Measurements from ENCODE around the gene MCAT. TPM values are rescaled to one million over a fixed set of nuclear protein-coding genes. Genes with fewer than 3 reads are reported as not detected.

Gene MCAT
- total and polyA plus RNA-seq, 2 donors (not counting 3 experiments of a cell fraction or from before 2014, with no cell fraction given): 16.9 to 23.2 TPM

DNA sequence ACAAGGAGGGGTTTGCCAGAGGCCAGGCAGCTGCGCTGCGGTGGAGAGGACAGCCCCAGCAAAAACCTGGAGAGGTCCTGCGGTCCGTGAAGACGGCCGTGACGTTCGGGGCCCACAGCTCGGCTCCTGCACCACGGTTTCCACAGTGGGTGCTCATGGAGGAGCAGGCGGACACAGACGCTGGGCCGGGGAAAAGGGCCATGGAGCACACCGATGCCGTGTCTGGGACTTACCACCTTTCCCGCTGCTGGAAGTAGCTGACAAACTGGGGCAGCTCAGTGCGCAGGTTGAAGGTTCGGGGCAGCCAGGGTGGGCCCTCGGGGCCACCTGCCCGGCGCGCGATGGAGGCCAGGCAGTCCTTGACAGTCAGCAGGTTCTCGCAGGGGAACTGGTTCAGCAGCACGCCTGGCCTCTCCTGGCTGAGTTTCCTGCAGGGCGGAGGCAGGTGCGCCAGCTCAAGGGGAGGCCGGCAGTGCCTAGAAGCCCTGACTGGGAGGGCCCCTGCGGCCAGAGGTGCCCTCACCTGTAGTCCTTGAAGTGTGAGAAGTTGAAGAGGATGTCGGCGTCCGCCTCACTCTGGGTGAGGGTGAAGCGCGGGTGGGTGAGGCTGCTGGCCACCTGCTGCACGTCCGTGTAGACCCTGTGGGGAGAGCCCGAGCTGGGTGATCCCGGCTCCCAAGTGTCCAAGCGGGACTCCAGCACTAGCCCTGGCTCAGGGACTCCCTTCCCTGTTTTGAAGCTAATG lies 30.9 kb upstream of the MCAT start:
- Histone ChIP-seq H3K9me1 (replicated peaks; ENCODE audit: control insufficient read depth, extremely low read depth, insufficient read depth, low read length) (no peaks in the 10 kb centered on the region), H4K20me1 (replicated peaks; ENCODE audit: control insufficient read depth, extremely low read depth, insufficient read depth, low read length) (no peaks in the 10 kb centered on the region), H3K36me3 (ENCODE audit: control insufficient read depth in 2 of 2, extremely low read depth in 1 of 2, insufficient read depth in 2 of 2, low read length in 2 of 2) (peaks cover 15 to 23% of the 10 kb centered on the region in 2 experiments), H3K4me3 (replicated peaks in 1 of 3; ENCODE audit: insufficient read depth in 1 of 3, low read depth in 1 of 3, low read length in 3 of 3) (no peak overlapping the region), H3K4me1 (ENCODE audit: control insufficient read depth, extremely low read depth, insufficient read depth, low read length) (peaks cover 2% of the 10 kb centered on the region), H3K9ac (replicated peaks; ENCODE audit: extremely low read depth, insufficient read depth, low read length) (no peak overlapping the region), H3K27ac (ENCODE audit: insufficient read depth, low read depth, low read length) (no peak overlapping the region), H3K9me3 (replicated peaks; ENCODE audit: control insufficient read depth, insufficient read depth, low read length) (no peaks in the 10 kb centered on the region), H3K27me3 (ENCODE audit: control insufficient read depth in 2 of 2, insufficient read depth in 2 of 2, low read length in 2 of 2) (no peaks in the 10 kb centered on the region), H3K79me2 (ENCODE audit: control insufficient read depth, insufficient read depth, low read length) (no peaks in the 10 kb centered on the region), H2AFZ (ENCODE audit: low read depth, low read length) (no peak overlapping the region), H3K4me2 (ENCODE audit: insufficient read depth, low read length) (no peak overlapping the region)
- DNase-seq (ENCODE audit: low read depth, low spot score) (no peak), FAIRE-seq (no peak)
- no TSS peak for BruUV-seq (replicated peaks)
- ChIA-PET CTCF (no interaction called here), POLR2A (no interaction called here)
- TF ChIP-seq, protein P1, sequence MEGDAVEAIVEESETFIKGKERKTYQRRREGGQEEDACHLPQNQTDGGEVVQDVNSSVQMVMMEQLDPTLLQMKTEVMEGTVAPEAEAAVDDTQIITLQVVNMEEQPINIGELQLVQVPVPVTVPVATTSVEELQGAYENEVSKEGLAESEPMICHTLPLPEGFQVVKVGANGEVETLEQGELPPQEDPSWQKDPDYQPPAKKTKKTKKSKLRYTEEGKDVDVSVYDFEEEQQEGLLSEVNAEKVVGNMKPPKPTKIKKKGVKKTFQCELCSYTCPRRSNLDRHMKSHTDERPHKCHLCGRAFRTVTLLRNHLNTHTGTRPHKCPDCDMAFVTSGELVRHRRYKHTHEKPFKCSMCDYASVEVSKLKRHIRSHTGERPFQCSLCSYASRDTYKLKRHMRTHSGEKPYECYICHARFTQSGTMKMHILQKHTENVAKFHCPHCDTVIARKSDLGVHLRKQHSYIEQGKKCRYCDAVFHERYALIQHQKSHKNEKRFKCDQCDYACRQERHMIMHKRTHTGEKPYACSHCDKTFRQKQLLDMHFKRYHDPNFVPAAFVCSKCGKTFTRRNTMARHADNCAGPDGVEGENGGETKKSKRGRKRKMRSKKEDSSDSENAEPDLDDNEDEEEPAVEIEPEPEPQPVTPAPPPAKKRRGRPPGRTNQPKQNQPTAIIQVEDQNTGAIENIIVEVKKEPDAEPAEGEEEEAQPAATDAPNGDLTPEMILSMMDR (IDR thresholded peaks at IDR 0.05; ENCODE audit: extremely low read depth in 1 of 2, insufficient read depth in 1 of 2, low read depth in 1 of 2, low read length in 2 of 2): no peak
- TF ChIP-seq JUN (IDR thresholded peaks at IDR 0.05; ENCODE audit: borderline replicate concordance, insufficient read depth, insufficient read length, low read depth) (no peak), EZH2 (IDR thresholded peaks at IDR 0.05; ENCODE audit: borderline replicate concordance, low read depth, low read length, severe bottlenecking) (no peak), POLR2A (IDR thresholded peaks at IDR 0.05; ENCODE audit: low read depth, low read length) (no peak)
- intact Hi-C loops (cut with micrococcal nuclease): no loop called here
- dilution Hi-C loops (cut with MboI; ENCODE audit: extremely low pct_ligation_motif_present, low sequenced_read_pairs): no loop called here

DNA sequence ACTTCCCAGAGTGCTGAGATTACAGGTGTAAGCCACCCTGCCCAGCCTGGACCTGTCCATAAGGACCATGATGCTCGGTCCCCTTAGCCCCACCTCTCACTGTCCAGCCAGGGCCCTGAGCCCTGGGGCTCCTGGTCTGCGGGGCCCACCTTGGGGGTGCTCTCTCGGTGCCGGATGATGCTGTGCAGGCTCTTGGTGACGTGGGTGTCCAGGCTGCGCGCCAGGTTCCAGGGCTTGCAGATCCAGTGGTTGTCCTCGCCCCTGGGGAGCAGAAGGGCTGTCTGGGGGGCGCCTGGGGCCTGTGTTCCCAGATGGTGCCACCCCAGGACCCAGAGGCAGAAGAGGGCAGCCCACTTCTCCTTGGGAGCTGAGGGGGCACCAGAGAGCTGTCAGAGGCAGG lies 30.4 kb upstream of the MCAT start:
- Histone ChIP-seq H3K36me3 (ENCODE audit: control insufficient read depth in 2 of 2, extremely low read depth in 1 of 2, insufficient read depth in 2 of 2, low read length in 2 of 2) (peaks cover 11 to 17% of the 10 kb centered on the region in 2 experiments), H3K4me2 (ENCODE audit: insufficient read depth, low read length) (no peak overlapping the region), H3K79me2 (ENCODE audit: control insufficient read depth, insufficient read depth, low read length) (no peaks in the 10 kb centered on the region), H4K20me1 (replicated peaks; ENCODE audit: control insufficient read depth, extremely low read depth, insufficient read depth, low read length) (no peaks in the 10 kb centered on the region), H2AFZ (ENCODE audit: low read depth, low read length) (no peak overlapping the region), H3K27ac (ENCODE audit: insufficient read depth, low read depth, low read length) (no peak overlapping the region), H3K4me3 (replicated peaks in 1 of 3; ENCODE audit: insufficient read depth in 1 of 3, low read depth in 1 of 3, low read length in 3 of 3) (no peak overlapping the region), H3K9ac (replicated peaks; ENCODE audit: extremely low read depth, insufficient read depth, low read length) (no peak overlapping the region), H3K27me3 (ENCODE audit: control insufficient read depth in 2 of 2, insufficient read depth in 2 of 2, low read length in 2 of 2) (no peaks in the 10 kb centered on the region), H3K9me3 (replicated peaks; ENCODE audit: control insufficient read depth, insufficient read depth, low read length) (no peaks in the 10 kb centered on the region), H3K4me1 (ENCODE audit: control insufficient read depth, extremely low read depth, insufficient read depth, low read length) (peaks cover 2% of the 10 kb centered on the region), H3K9me1 (replicated peaks; ENCODE audit: control insufficient read depth, extremely low read depth, insufficient read depth, low read length) (no peaks in the 10 kb centered on the region)
- no peak for TF ChIP-seq EZH2 (IDR thresholded peaks at IDR 0.05; ENCODE audit: borderline replicate concordance, low read depth, low read length, severe bottlenecking)
- TF ChIP-seq POLR2AphosphoS5 (IDR thresholded peaks at IDR 0.05; ENCODE audit: insufficient read depth, low read depth, low read length): no peak
- no peak for TF ChIP-seq FOS (IDR thresholded peaks at IDR 0.05; ENCODE audit: borderline replicate concordance, insufficient read depth, low read length)
- TF ChIP-seq POLR2A (IDR thresholded peaks at IDR 0.05; ENCODE audit: low read depth, low read length): no peak
- TF ChIP-seq, protein P1 (IDR thresholded peaks at IDR 0.05; ENCODE audit: extremely low read depth in 1 of 2, insufficient read depth in 1 of 2, low read depth in 1 of 2, low read length in 2 of 2): no peak
- dilution Hi-C loops (cut with MboI; ENCODE audit: extremely low pct_ligation_motif_present, low sequenced_read_pairs) (no loop called here), intact Hi-C loops (cut with micrococcal nuclease) (no loop called here)
- FAIRE-seq (no peak), DNase-seq (ENCODE audit: low read depth, low spot score) (no peak)
- BruUV-seq (replicated peaks): no TSS peak
- ChIA-PET POLR2A (no interaction called here), CTCF (interaction anchor here (0.6 kb wide), 1 partner anchor 21 kb away, joined by 4 read pairs; no protein-coding TSS in a partner anchor)

Measured in endothelial cell of umbilical vein (primary cell).